ENCODE measurements around the gene SNX6.
A peak's percentile ranks its signal among the peaks of the same experiment; 100 is the strongest.

The SNX6 gene

DNA sequence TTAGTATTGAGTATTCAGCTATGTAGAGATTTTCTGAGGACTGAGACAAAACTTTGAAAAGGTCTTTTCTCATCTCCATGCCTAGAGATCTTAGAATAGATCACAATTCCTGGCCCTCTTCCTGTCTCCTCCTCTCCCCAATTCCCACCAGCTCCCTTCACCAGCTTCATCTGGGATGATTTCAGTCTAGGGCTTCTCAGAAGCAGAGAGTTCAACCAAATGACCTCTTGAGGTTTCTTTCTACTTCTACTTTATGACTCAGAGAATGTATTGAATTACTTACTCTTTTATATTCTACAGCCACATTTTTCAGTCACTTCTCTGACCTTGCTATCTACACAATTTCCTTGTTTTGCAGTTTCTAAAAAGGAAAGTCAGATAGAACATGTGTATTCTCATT lies 19.4 kb upstream of the SNX6 start:
- TF ChIP-seq GATA3 (IDR thresholded peaks at IDR 0.05; ENCODE audit: low read depth, low read length) (no peak), GATA2 (IDR thresholded peaks at IDR 0.05; ENCODE audit: low read depth, low read length) (no peak)

DNA sequence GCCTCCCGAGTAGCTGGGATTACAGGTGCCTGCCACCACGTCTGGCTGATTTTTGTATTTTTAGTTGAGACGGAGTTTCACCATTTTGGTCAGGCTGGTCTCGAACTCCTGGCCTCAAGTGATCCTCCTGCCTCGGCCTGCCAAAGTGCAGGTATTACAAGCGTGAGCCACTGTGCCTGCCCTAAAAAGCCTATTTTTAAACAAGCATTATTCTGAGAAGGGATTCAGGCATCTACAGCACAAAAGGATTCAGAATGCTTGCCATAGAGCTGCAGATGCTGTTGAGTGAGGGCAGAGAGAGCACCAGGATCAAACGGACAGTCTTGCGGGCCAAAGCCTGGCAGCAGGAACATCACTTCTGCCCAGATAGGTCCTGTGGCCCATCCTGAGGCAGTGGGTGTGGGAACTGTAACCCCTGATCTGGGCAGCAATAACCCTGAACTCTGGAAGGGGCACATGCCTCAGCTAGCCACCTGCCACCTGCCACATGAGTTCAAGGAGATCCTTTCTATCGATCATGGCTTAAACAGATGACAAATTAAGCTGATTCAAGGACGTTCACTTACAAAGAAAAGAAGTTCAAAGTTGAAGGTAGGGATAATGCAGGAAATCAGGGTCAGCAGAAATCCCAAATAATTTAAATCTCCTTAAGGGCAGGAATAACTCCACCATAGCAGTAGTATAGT lies 16.8 kb upstream of the SNX6 start:
- TF ChIP-seq GATA2 (IDR thresholded peaks at IDR 0.05; ENCODE audit: low read depth, low read length) = no peak
- no peak for TF ChIP-seq GATA3 (IDR thresholded peaks at IDR 0.05; ENCODE audit: low read depth, low read length)

DNA sequence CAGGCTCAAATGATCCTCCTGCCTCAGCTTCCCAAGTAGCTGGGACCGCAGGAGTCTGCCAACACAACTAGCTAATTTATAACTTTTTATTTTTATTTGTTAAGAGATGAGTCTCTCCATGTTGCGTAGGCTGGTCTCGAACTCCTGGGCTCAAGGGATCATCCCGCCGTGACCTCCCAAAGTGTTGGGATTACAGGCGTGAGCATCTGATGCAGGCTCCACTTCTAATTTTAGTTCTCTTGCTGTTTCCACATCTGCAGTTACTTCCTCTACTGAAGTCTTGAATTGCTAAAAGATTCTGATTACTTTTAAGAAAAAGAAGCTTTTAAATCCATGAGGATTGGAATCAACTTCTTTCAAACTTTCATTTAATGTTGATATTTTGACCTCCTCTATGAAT lies 13.4 kb upstream of the SNX6 start:
- TF ChIP-seq GATA3 (IDR thresholded peaks at IDR 0.05; ENCODE audit: low read depth, low read length) (no peak), GATA2 (IDR thresholded peaks at IDR 0.05; ENCODE audit: low read depth, low read length) (no peak)

DNA sequence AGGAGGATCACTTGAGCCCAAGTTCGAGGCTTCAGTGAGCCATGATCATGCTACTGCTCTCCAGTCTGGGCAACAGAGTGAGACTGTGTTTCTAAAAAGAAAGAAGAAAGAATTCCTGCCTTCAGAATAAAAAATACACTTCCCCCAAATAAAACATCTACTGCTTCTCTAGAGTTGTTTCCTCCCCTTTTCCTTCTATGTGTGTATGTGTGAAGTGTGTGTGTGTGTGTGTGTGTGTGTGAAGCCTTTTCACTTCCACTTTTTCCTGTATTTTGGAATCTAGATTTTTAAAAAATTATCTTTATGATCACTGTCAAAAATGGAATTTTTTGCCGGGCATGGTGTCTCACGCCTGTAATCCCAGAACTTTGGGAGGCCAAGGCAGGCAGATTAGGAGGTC lies 12.6 kb upstream of the SNX6 start:
- TF ChIP-seq GATA3 (IDR thresholded peaks at IDR 0.05; ENCODE audit: low read depth, low read length) (no peak), GATA2 (IDR thresholded peaks at IDR 0.05; ENCODE audit: low read depth, low read length) (no peak)

DNA sequence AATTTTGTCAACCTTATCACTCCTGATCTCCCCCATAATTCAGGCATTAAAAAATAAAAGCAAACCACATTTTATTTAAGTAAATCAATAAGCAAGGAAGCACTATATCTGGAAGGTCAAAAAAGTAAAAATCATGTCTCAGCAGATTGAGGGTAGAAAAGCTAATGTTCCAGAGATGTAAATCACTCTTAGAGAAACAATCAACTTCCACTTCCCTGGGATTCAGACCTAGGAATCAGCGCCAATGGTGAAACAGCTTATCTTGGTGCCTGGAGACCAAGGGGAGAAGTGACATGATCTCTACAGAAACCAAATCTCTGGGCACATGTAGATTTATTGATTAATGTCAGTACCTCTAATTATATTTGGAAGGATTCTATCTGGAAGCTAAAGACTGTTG lies 10.9 kb upstream of the SNX6 start:
- TF ChIP-seq GATA3 (IDR thresholded peaks at IDR 0.05; ENCODE audit: low read depth, low read length) = peak; percentile 59
- TF ChIP-seq GATA2 (IDR thresholded peaks at IDR 0.05; ENCODE audit: low read depth, low read length) = peak; percentile 40; the same call in 1 of the 2 replicates

DNA sequence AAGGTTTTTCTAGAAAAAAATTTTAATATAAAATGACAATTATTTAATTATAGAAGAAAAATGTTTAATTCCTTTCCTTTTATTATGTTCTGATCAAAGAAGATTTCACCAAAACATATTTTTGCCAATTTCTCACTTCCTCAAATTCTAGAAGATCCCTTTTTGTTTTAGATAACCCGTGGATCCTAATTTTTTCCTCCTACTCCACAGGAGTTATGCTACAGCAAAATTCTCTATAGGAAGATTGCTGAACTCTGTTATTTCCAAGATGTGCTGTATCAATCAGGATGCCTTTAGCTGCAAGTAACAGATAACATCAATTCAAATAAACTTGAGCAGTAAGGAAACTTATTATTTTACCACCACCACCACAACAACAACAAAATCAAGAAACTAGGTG lies 3.8 kb upstream of the SNX6 start:
- TF ChIP-seq GATA3 (IDR thresholded peaks at IDR 0.05; ENCODE audit: low read depth, low read length) = no peak
- TF ChIP-seq GATA2 (IDR thresholded peaks at IDR 0.05; ENCODE audit: low read depth, low read length) = no peak

DNA sequence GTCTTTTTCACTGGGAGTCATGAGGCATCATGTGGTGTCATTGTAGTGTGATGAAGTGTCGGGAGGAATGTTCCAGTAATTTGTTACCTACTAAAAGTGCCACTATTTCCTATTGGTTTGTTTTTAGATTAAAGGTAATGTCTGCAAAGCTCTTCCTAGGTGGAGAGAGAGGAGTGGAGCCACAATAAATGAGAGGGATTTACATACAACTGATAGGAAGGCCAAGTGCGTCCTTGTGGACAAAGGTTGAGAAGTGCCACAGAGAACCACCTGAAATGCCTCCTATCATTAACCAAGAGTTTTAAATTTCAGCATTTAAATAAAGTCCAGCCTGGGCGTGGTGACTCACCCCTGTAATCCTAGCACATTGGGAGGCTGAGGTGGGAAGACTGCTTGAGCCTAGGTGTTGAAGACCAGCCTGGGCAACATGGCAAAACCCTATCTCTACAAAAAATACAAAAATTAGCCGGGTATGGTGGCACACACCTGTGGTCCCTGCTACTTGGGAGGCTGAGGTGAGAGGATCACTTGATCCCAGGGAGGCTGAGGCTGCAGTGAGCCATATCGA lies 2.5 kb upstream of the SNX6 start:
- TF ChIP-seq GATA2 (IDR thresholded peaks at IDR 0.05; ENCODE audit: low read depth, low read length) (no peak), GATA3 (IDR thresholded peaks at IDR 0.05; ENCODE audit: low read depth, low read length) (no peak)

DNA sequence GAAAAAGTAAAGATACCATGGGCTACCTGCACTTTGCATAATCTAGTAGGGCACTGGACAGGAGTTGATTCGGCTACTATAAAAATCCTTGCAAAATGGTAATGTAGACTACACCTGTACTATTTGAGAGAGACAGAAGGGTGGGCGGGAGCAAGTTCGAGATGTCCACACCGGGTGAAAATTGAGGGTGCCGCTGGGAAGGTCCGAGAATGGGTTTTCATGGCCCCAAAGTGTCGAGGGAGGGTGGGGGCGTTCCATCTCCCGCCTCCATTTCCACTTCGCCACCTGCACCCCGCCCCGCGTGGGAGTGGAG lies 648 bp downstream of the SNX6 start:
- no peak for TF ChIP-seq GATA3 (IDR thresholded peaks at IDR 0.05; ENCODE audit: low read depth, low read length)
- no peak for TF ChIP-seq GATA2 (IDR thresholded peaks at IDR 0.05; ENCODE audit: low read depth, low read length)

DNA sequence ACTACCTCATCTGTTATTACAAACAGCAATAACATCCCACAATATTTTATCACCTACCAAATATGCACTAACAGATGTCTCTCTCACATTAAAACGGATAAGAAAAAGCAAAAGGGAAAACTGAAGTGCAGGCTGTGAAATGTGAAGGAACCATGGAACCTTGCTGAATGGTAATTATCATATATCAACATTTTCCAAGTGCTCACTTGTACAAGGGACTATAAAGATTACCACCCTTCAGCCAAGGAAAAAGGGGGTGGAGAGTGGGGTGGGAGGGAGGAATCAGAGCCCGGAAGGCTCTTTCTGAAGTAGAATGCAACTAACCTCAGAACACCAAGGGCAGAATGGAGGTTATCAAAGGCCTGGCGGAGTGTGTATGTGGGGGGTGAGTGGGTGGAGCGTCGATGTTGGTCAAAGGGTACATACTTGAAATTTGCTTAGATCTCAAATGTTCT lies 1.2 kb downstream of the SNX6 start:
- TF ChIP-seq GATA2 (IDR thresholded peaks at IDR 0.05; ENCODE audit: low read depth, low read length) (no peak), GATA3 (IDR thresholded peaks at IDR 0.05; ENCODE audit: low read depth, low read length) (no peak)

DNA sequence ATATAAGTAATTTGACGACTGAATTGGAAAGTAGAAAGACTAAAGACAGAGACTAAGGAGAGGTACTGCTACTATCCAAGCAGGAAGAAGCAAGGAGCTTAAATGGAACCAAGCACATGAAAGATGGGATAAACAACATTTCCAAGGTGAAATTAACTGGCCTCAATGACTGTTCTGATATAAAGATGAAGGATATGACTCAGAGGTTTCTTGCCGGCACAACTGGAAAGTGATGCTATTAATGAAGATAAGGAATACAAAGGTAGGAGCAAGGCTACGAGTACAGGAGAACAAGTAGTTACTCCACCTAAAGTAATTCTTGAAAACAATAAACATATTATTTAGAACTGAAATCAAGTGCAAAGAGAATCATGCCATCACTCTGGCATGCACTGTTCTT lies 6.4 kb downstream of the SNX6 start:
- no peak for TF ChIP-seq GATA2 (IDR thresholded peaks at IDR 0.05; ENCODE audit: low read depth, low read length)
- TF ChIP-seq GATA3 (IDR thresholded peaks at IDR 0.05; ENCODE audit: low read depth, low read length) = no peak

DNA sequence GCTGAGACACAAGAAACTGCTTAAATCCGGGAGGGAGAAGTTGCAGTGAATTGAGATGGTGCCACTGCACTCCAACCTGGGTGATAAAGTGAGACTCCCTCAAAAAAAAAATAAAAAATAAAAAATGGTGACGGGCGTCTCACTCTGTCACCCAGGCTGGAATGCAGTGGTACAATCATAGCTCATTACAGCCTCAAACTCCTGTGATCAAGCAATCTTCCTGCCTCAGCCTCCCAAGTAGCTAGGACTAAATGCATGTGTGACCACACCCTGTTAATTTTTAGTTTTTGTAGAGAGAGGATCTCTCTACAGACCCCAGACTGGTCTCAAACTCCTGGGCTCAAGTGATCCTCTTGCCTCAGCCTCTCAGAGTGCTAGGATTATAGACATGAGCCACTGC lies 9.1 kb downstream of the SNX6 start:
- TF ChIP-seq GATA3 (IDR thresholded peaks at IDR 0.05; ENCODE audit: low read depth, low read length) (no peak), GATA2 (IDR thresholded peaks at IDR 0.05; ENCODE audit: low read depth, low read length) (no peak)

DNA sequence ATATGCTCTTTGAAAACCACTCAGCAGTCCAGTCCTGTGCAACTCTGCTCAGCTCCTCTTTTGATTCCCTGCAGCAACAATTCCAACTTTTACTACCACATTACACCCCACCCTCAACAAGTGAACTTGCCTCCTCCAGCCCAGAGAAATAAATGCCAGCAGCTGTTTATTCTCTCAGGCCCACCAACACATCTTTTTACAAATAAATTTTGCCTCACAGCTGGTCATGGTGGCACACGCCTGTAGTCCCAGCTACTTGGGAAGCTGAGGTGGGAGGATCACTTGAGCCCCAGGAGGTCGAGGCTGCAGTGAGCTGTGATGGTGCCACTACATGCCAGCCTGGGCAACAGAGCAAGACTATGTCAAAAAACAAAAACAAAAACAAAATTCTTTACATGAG lies 9.8 kb downstream of the SNX6 start:
- TF ChIP-seq GATA3 (IDR thresholded peaks at IDR 0.05; ENCODE audit: low read depth, low read length) (no peak), GATA2 (IDR thresholded peaks at IDR 0.05; ENCODE audit: low read depth, low read length) (no peak)

DNA sequence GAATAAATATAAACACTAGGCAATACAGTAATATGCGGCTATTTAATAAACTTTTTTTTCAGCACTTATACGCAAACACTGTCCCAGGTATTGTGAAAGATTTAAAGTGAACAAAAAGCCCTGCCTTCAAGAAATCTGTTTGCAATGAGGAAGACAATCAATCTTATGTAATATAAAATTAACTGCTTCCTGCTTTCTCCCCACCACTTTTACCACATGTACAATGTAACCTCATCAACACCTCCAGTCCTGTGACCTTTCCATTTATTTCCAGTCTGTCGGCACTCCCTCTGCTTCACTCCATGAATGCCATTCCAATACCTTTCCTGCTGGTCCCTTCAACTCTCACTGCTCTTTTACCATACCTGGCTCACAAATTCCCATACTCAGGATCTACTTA lies 10.5 kb downstream of the SNX6 start:
- no peak for TF ChIP-seq GATA3 (IDR thresholded peaks at IDR 0.05; ENCODE audit: low read depth, low read length)
- TF ChIP-seq GATA2 (IDR thresholded peaks at IDR 0.05; ENCODE audit: low read depth, low read length) = no peak

DNA sequence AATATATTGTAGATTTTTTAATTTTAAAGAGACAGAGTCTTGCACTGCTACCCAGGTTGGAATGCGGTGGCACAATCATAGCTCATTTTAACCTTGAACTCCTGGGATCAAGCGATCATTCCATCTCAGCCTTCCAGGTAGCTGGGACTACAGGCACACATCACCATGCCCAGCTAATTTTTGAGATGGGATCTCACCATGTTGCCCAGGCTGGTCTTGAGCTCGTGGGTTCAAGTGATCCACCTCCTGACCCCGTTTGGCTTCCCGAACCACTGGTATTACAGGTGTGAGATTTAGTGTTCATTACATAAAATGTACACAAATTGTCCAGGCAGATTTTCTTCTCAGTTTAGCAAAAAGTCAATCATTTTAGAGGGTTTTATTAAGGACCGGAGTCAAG lies 13.6 kb downstream of the SNX6 start:
- TF ChIP-seq GATA2 (IDR thresholded peaks at IDR 0.05; ENCODE audit: low read depth, low read length) (no peak), GATA3 (IDR thresholded peaks at IDR 0.05; ENCODE audit: low read depth, low read length) (no peak)

DNA sequence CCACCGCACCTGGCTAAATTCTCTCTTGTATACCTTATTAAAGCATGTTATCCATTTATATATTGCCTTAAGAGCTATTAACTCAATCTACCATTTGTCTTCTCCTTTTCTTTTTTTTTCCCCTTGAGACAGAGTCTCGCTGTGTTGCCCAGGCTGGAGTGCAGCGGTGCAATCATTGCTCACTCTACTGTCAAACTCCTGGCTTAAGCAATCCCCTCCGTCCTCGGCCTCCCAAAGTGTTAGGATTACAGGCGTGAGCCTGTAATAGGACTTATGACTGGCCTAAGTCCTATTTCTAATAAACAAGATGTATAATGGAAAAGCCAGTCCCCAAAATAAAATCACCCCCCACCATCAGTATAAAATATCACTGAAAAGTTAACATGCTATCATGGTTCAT lies 14.4 kb downstream of the SNX6 start:
- TF ChIP-seq GATA3 (IDR thresholded peaks at IDR 0.05; ENCODE audit: low read depth, low read length) (no peak), GATA2 (IDR thresholded peaks at IDR 0.05; ENCODE audit: low read depth, low read length) (no peak)

DNA sequence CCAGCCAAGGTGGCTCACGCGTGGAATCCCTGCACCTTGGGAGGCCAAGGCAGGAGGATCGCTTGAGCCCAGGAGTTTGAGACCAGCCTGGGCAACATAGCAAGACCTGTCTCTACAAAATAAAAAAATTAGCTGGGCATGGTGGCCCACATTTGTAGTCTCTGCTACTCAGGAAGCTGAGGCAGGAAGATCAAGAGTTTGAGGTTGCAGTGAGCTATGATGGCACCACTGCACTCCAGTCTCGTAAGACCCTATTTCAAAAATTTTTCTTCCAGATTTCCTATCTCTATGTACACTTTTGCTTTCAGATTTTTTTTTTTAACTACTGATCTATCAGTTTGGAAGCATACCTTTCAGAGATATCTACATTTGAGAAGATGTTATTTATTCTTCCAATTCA lies 15.3 kb downstream of the SNX6 start:
- TF ChIP-seq GATA3 (IDR thresholded peaks at IDR 0.05; ENCODE audit: low read depth, low read length) (no peak), GATA2 (IDR thresholded peaks at IDR 0.05; ENCODE audit: low read depth, low read length) (no peak)

Measured in SH-SY5Y (cell line).